Measurements from ENCODE around the gene LSM4. TPM values are rescaled to one million over a fixed set of nuclear protein-coding genes. Genes with fewer than 3 reads are reported as not detected.

Gene LSM4
- total and polyA plus RNA-seq, 2 of the 13 experiments (the other 11 are each of a cell fraction or from before 2014, with no cell fraction given), result 65.8 to 166 TPM

DNA sequence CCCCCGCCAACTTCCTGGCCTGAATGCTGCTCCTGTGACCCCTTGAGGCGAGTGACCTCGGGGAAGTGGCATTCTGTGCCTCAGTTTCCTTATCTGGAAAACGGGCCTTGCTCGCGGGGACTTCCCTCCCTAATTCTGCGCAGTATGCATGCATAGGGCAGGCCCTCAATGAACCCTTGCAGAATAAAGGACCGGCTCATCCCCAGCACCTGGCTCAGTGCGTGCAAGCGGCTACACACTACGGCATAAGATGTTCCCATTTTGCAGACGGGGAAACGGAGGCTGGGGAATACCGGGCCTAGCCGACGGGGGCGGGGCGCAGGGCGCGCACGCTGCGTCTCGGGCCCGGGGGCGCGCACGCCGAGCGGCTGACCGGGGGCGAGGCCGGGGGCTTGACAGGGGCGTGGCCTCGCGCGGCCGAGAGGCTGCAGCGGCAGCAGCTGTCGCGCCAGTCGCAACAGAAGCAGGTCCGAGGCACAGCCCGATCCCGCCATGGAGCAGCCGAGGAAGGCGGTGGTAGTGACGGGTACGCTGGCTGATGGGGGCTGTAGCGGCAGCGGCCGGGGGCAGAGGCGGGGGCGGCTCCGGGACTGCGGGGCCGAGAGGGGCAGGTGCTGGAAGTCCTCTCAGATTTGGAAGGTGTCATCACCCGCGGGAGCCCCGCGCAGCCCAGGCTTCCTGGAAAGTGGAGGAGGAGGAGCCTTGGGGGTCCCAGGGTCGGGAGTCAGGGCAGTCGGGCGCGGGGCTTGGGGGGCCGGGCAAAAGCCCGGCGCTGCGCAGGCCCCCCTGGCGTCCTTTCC lies 17.5 kb upstream of the LSM4 start, which contains the start of gene PGPEP1 (continued):
- TF ChIP-seq, protein P1, sequence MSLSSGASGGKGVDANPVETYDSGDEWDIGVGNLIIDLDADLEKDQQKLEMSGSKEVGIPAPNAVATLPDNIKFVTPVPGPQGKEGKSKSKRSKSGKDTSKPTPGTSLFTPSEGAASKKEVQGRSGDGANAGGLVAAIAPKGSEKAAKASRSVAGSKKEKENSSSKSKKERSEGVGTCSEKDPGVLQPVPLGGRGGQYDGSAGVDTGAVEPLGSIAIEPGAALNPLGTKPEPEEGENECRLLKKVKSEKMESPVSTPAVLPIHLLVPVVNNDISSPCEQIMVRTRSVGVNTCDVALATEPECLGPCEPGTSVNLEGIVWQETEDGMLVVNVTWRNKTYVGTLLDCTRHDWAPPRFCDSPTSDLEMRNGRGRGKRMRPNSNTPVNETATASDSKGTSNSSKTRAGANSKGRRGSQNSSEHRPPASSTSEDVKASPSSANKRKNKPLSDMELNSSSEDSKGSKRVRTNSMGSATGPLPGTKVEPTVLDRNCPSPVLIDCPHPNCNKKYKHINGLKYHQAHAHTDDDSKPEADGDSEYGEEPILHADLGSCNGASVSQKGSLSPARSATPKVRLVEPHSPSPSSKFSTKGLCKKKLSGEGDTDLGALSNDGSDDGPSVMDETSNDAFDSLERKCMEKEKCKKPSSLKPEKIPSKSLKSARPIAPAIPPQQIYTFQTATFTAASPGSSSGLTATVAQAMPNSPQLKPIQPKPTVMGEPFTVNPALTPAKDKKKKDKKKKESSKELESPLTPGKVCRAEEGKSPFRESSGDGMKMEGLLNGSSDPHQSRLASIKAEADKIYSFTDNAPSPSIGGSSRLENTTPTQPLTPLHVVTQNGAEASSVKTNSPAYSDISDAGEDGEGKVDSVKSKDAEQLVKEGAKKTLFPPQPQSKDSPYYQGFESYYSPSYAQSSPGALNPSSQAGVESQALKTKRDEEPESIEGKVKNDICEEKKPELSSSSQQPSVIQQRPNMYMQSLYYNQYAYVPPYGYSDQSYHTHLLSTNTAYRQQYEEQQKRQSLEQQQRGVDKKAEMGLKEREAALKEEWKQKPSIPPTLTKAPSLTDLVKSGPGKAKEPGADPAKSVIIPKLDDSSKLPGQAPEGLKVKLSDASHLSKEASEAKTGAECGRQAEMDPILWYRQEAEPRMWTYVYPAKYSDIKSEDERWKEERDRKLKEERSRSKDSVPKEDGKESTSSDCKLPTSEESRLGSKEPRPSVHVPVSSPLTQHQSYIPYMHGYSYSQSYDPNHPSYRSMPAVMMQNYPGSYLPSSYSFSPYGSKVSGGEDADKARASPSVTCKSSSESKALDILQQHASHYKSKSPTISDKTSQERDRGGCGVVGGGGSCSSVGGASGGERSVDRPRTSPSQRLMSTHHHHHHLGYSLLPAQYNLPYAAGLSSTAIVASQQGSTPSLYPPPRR (CRISPR knock-in tag; IDR thresholded peaks at IDR 0.05; ENCODE audit: borderline replicate concordance), result 0 out of 2 replicates have a peak, but pooled peaks have one; percentile 0
- peak; percentile 47; the same call in 1 of the 2 replicates for TF ChIP-seq TGIF2 (CRISPR knock-in tag; IDR thresholded peaks at IDR 0.05)
- TF ChIP-seq HDAC2 (CRISPR knock-in tag; IDR thresholded peaks at IDR 0.05), result peak; percentile 56; the same call in 1 of the 2 replicates
- TF ChIP-seq ARNT2 (CRISPR knock-in tag; IDR thresholded peaks at IDR 0.05; ENCODE audit: low read depth), result peak; percentile 79
- TF ChIP-seq, protein P2, sequence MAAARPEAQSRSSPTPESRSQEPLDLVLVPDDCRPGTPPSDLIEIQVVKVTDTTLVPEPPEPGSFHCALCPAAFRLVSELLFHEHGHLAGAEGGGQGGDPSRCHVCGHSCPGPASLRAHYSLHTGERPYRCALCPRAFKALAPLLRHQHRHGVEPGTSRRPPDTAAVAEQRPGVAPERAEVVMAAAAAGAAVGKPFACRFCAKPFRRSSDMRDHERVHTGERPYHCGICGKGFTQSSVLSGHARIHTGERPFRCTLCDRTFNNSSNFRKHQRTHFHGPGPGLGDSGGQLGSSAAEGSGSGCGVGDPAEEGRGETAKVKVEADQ (CRISPR knock-in tag; IDR thresholded peaks at IDR 0.05; ENCODE audit: borderline replicate concordance), result peak; percentile 18; the same call in 1 of the 2 replicates
- TF ChIP-seq SKI (IDR thresholded peaks at IDR 0.05; ENCODE audit: partially characterized antibody), result peak; percentile 8
- 0 out of 2 replicates have a peak, but pooled peaks have one; percentile 19 for TF ChIP-seq ZNF713 (CRISPR knock-in tag; IDR thresholded peaks at IDR 0.05)
- peak; percentile 58; the same call in 1 of the 2 replicates for TF ChIP-seq SP4 (CRISPR knock-in tag; IDR thresholded peaks at IDR 0.05)
- TF ChIP-seq RBFOX2 (IDR thresholded peaks at IDR 0.05; ENCODE audit: low read depth, low read length), result peak; percentile 90
- TF ChIP-seq NR2C2 (CRISPR knock-in tag; IDR thresholded peaks at IDR 0.05; ENCODE audit: borderline replicate concordance), result peak; percentile 8; the same call in 1 of the 2 replicates
- TF ChIP-seq SRY (CRISPR knock-in tag; IDR thresholded peaks at IDR 0.05), result peak; percentile 22; the same call in 1 of the 2 replicates
- TF ChIP-seq, protein P3, sequence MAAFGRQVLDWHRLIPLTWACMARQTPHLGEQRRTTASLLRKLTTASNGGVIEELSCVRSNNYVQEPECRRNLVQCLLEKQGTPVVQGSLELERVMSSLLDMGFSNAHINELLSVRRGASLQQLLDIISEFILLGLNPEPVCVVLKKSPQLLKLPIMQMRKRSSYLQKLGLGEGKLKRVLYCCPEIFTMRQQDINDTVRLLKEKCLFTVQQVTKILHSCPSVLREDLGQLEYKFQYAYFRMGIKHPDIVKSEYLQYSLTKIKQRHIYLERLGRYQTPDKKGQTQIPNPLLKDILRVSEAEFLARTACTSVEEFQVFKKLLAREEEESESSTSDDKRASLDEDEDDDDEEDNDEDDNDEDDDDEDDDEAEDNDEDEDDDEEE (CRISPR knock-in tag; IDR thresholded peaks at IDR 0.05), result 0 out of 2 replicates have a peak, but pooled peaks have one; percentile 63
- TF ChIP-seq ZMYM3 (CRISPR knock-in tag; IDR thresholded peaks at IDR 0.05), result peak; percentile 98
- TF ChIP-seq CREB1 (IDR thresholded peaks at IDR 0.05), result no peak
- no peak for TF ChIP-seq CREB1 (CRISPR knock-in tag; IDR thresholded peaks at IDR 0.05)
- TF ChIP-seq ZNF839 (CRISPR knock-in tag; IDR thresholded peaks at IDR 0.05; ENCODE audit: borderline replicate concordance), result no peak
- TF ChIP-seq ZNF235 (CRISPR knock-in tag; IDR thresholded peaks at IDR 0.05; ENCODE audit: borderline replicate concordance), result no peak
- 0 out of 2 replicates have a peak, but pooled peaks have one; percentile 35 for TF ChIP-seq ZSCAN30 (CRISPR knock-in tag; IDR thresholded peaks at IDR 0.05)
- TF ChIP-seq MAFK (conservative IDR thresholded peaks at IDR 0.05 in 1 of 2, IDR thresholded peaks at IDR 0.05 in 1 of 2; ENCODE audit: low read length in 2 of 2), result no peak
- TF ChIP-seq NRL (CRISPR knock-in tag; IDR thresholded peaks at IDR 0.05; ENCODE audit: borderline replicate concordance), result peak; percentile 57
- 0 out of 2 replicates have a peak, but pooled peaks have one; percentile 62 for TF ChIP-seq SSRP1 (CRISPR knock-in tag; IDR thresholded peaks at IDR 0.05)
- 0 out of 2 replicates have a peak, but pooled peaks have one; percentile 20 for TF ChIP-seq HOXA3 (CRISPR knock-in tag; IDR thresholded peaks at IDR 0.05)
- TF ChIP-seq RFX3 (CRISPR knock-in tag; IDR thresholded peaks at IDR 0.05), result no peak
- TF ChIP-seq PHF20 (CRISPR knock-in tag; IDR thresholded peaks at IDR 0.05), result no peak
